H1 (cell line): ENCODE data around the gene RFPL2. TPM values are rescaled to one million over a fixed set of nuclear protein-coding genes. Genes with fewer than 3 reads are reported as not detected.

ENCODE experiments used
- BRCA1 ChIP-seq: IDR thresholded peaks from 2 replicates; pipeline ENCODE4 v1.6.1; 2012; ENCODE audit warnings: low read depth, low read length, improper control_type of control experiment
- CHD7 ChIP-seq: fragments of 300-600 bp; sonication (generic); IDR thresholded peaks from 2 replicates; pipeline ENCODE4 v1.7.1; 2012; ENCODE audit warnings: low read length, moderate library complexity, mild to moderate bottlenecking, inconsistent platforms; ENCODE audit not compliant: insufficient replicate concordance
- EZH2 ChIP-seq: fragments of 200-600 bp; sonication (generic); IDR thresholded peaks from 2 replicates; pipeline ENCODE4 v1.7.1; 2012; ENCODE audit warnings: low read depth, mild to moderate bottlenecking, moderate library complexity, low read length, inconsistent platforms; ENCODE audit not compliant: severe bottlenecking
- GTF2F1 ChIP-seq: IDR thresholded peaks from 2 replicates; pipeline ENCODE4 v1.6.1; 2012; ENCODE audit warnings: low read depth, low read length, improper control_type of control experiment, borderline replicate concordance
- PHF8 ChIP-seq: fragments of 200-600 bp; sonication (generic); conservative IDR thresholded peaks from 2 replicates; pipeline ENCODE4 v1.7.1; 2012; ENCODE audit warnings: low read depth, mild to moderate bottlenecking, inconsistent platforms, low read length, moderate library complexity
- RAD21 ChIP-seq, 2 experiments: IDR thresholded peaks in 1 of 2; conservative IDR thresholded peaks in 1 of 2; 2 replicates each; pipeline ENCODE4 v1.6.1; 2011; ENCODE audit warnings: low read depth in 2 of 2, low read length in 2 of 2, improper control_type of control experiment in 1 of 2, inconsistent platforms in 1 of 2, mild to moderate bottlenecking in 1 of 2, moderate library complexity in 1 of 2
- SRF ChIP-seq: IDR thresholded peaks from 2 replicates; pipeline ENCODE4 v1.6.1; 2011; ENCODE audit warnings: mild to moderate bottlenecking, low read depth, low read length, moderate library complexity
- polyA plus RNA-seq, 7 experiments: library from polyadenylated mRNA; depleted of rRNA in 3 of 7; stranded (reverse) in 5 of 7; unstranded in 2 of 7; fragments of >200 nt in 5 of 7; fragments of 200-250 nt in 2 of 7; gene quantifications; 1 replicate in 5 of 7; 2 replicates in 1 of 7; 4 replicates in 1 of 7; pipeline versions ENCODE4 v1.2.1 to v1.2.3, GENCODE V29; 2011 to 2013; ENCODE audit warnings: missing spikeins in 2 of 7, mixed read lengths in 2 of 7
- total RNA-seq: library from RNA; stranded (reverse); fragmentation: NEBNext Ultra II Directional; extraction: Animal tissue kit (Norgen Biotek cat#: 25700); gene quantifications from 2 replicates; pipeline ENCODE4 v1.2.1, GENCODE V29; 2021

RFPL2 gene
- total and polyA plus RNA-seq, 2 of the 8 experiments (the other 6 are each of a cell fraction or from before 2014, with no cell fraction given): 0.15 to 0.19 TPM

GRCh38 chr22:32200752-32201151, 4.1 kb downstream of the RFPL2 start (continued):
- no peak for TF ChIP-seq CHD7
- no peak for TF ChIP-seq GTF2F1
- peak in 1 of 2 experiments; percentile 7; a peak in 1 of 4 replicates for TF ChIP-seq RAD21 (IDR thresholded peaks at IDR 0.05 in 1 of 2, conservative IDR thresholded peaks at IDR 0.05 in 1 of 2; ENCODE audit: low read depth in 2 of 2, low read length in 2 of 2)
- TF ChIP-seq BRCA1: no peak
- no peak for TF ChIP-seq PHF8
- no peak for TF ChIP-seq EZH2
- TF ChIP-seq SRF: no peak
